HG02852 (cell line): ENCODE results near the gene ZBTB7C.

Source experiments
- ATAC-seq: cut with Tn5 transposase; IDR thresholded peaks from one replicate; pipeline ENCODE4 v1.9.1; 2021; ENCODE audit warnings: mild to moderate bottlenecking, moderate library complexity; ENCODE audit not compliant: unreplicated experiment

ZBTB7C gene

DNA sequence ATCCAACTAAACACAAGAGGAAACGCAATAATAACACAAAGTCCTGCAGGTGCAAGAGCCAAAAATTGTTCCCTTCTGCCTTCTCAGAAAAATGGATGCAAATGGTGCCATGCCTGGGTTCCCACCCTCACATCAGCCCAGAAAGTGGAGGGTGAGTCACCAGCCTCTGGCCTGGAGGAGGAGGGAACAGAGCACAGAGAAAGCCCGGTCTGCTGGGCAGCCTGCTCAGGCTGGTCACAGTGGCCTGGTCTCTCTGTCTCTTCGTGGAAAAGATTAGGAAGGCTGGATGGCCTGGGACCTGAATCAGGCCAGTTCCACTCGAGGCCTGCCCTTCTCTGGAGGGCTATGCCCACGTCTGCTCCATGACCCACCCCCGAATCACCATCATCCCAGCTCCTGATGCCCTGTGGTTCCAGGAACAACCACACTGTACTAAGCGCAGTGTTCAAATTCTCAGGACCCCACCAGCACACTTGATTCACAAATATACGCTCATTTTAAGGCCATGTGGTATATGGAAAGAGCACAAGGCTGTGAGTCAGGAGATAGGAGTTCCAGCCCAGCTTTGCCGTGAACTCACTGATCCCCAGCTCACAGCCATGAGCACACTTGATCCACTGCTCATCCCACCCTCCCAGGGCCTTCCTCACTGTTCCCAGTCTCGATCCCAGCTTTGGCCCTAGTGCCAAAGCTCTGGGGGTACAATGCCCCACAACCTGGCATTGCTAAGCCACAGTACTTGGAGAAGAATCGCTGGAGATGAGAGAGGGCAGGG, 82.1 kb downstream of the ZBTB7C start:
- no peak for ATAC-seq

- ATAC-seq: no peak
Observed at GRCh38 chr18:48325115-48325665, 84.0 kb downstream of the ZBTB7C start.

DNA sequence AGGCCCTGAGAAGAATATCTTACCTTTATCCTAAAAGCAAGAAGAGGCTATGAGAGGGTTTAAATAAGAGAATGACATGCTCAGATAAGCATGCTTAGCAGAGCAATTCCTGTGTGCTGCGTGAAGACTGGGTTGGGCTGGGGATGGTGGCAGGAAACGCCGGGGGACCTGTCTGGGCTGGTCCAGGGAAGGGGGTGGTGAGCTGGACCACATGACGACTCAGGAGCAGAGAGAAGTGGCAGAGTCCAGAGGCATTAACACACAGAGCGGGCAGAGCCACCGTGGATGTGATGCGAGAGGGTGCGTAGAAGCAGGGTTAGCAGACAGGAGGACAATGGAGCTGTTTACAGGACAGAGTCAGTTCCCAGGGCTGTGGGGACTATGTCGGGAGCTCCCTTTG, 84.5 kb downstream of the ZBTB7C start:
- no peak for ATAC-seq

DNA sequence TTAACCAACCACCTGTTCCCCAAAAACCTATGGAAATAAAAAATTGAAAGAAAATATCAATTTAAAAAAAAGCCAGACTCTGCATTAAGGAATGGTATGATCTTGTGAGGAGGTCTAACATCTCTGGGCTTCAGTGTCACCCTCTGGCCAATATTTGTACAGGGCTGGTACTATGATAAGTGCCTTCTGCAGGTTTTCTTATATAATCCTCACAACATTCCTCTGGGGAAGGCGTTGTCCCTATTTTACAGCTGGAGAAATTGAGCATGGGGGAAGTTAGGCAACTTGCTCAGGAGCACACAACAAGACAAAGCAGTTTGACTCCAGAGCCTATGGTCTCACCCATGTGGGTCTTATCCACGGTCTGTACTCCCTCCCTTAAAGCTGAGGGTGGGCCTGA, 86.0 kb downstream of the ZBTB7C start:
- ATAC-seq: no peak

GRCh38 chr18:48321536-48321935, 87.6 kb downstream of the ZBTB7C start:
- ATAC-seq: no peak

- no peak for ATAC-seq
Observed at GRCh38 chr18:48321121-48321520, 88.1 kb downstream of the ZBTB7C start.

- no peak for ATAC-seq
Observed at GRCh38 chr18:48320639-48320945, 88.6 kb downstream of the ZBTB7C start.

GRCh38 chr18:48319801-48320638, 89.2 kb downstream of the ZBTB7C start:
- ATAC-seq: no peak

DNA sequence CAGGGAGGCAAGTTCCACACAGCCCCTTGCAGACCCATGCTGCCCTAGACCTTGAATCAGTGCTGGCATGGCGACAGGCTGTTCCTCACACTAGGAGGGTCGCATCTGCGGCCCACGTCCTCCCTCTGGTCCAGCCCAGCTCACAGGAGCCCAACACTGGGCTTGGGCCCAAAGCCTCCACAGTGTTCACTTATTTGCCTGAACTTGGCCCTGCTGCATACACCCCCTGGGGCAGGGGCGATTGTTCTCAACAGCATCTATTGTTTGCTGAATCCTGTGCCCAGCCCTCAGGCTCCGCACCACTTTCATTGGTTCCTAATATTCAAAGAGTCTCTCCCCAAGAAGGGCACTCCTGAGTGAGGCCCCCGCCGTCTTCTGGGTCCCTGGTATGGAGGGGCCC, 90.7 kb downstream of the ZBTB7C start:
- no peak for ATAC-seq

GRCh38 chr18:48317781-48318381, 91.3 kb downstream of the ZBTB7C start:
- no peak for ATAC-seq

GRCh38 chr18:48316177-48316576, 93.0 kb downstream of the ZBTB7C start:
- ATAC-seq: no peak

- ATAC-seq: no peak
Observed at GRCh38 chr18:48314690-48315089, 94.5 kb downstream of the ZBTB7C start.

DNA sequence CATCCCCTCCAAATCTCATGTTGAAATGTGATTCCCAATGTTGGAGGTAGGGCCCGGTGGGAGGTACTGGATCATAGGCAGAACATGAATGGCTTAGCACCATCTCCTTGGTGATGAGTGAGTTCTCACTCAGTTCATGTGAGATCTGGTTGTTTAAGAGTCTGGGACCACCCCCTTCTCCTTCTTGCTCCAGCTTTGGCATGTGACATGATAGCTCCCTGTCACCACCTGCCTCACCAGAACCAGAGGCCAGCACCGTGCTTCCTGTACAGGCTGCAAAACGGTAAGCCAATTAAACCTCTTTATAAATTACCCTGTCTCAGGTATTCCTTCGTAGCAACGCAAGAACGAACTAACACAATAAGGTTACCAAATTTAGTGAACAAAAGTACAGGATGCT, 95.4 kb downstream of the ZBTB7C start:
- ATAC-seq: no peak

DNA sequence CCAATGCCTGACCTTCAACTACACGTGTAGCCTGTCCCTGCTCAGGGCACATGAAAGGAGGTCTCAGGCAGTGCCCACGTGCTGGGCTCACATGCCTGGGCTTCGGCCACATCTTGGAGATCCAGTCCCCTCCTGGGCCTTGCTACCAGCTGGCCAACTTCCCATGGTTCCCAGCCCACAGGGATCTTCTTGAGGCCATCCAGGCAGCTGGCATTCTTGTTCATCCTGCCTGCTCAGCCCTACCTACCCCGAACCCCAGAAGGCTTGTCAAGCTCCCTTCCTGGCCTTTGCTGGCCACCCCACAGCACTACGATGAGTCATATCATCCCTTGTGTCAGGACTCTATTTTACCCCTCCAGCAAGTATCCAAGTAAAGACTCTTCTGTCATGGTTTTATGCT, 97.1 kb downstream of the ZBTB7C start:
- ATAC-seq: no peak

DNA sequence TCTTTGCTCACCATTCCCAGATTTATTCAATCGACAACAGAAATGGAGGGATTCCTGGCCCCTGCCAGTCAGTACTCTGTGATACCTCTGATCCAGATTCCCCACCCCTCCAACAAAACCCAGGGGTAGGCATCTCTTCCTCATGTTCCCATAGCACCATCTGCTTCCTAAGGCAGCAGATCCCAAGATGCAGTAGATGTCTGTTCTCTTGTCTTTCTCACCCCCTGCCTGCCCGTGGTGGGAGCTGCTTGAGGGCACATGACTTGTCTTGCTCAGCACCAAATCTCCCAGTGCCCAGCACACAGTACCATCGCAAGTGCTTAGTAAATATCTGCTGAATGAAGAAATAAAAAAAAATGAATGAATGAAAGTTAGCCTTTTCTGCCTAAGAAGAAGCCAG, 98.2 kb downstream of the ZBTB7C start:
- ATAC-seq: no peak

- ATAC-seq: no peak
Observed at GRCh38 chr18:48310353-48310752, 98.8 kb downstream of the ZBTB7C start.

GRCh38 chr18:48308755-48309575, 100.2 kb downstream of the ZBTB7C start:
- ATAC-seq: no peak

DNA sequence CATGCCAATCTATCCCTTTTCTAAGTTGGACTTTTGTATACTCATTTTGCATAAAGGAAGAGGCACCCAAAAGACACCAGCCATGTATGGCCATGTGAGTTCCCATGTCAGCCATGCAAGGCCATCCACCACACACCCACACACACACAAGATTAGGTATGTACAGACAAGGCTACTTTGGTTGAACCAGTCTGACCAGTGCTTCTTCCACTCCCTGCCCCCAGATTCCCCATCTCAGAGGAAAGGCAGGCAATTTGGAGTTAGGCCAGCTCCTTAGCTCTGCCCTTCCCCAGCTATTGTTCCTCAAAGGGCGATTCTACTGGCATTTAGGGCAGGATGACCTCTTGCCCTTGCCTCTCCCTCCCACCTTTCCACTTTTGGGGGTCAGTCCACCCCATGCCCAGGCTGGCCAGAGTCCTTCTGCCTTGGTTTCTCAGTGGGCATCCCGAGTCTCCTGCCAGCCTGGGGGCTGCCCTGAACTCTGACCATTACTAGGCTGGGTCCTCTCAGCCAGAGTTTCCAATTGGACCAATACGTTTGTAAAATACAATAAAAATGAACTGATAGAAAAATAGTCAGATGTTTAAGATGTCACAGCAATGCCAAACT, 101.1 kb downstream of the ZBTB7C start:
- no peak for ATAC-seq

DNA sequence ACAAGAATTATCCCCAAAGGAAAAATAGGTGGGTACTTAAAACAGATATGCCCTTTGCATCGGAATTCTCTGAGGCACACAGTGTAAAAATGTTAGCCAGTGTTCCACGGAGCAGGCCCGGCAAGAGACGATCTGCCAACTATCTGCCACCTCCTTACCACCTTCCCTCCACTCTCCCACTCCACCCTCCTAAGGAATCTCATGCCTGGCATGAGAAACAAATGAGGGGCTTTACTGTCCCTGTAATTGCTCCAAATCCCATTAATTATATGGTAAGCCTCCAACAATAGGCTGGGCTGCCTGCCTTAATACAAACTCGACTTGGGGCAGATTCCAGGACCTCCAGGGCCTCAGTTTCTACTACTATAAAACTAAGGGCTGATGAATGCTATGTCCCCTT, 102.3 kb downstream of the ZBTB7C start:
- ATAC-seq: no peak

DNA sequence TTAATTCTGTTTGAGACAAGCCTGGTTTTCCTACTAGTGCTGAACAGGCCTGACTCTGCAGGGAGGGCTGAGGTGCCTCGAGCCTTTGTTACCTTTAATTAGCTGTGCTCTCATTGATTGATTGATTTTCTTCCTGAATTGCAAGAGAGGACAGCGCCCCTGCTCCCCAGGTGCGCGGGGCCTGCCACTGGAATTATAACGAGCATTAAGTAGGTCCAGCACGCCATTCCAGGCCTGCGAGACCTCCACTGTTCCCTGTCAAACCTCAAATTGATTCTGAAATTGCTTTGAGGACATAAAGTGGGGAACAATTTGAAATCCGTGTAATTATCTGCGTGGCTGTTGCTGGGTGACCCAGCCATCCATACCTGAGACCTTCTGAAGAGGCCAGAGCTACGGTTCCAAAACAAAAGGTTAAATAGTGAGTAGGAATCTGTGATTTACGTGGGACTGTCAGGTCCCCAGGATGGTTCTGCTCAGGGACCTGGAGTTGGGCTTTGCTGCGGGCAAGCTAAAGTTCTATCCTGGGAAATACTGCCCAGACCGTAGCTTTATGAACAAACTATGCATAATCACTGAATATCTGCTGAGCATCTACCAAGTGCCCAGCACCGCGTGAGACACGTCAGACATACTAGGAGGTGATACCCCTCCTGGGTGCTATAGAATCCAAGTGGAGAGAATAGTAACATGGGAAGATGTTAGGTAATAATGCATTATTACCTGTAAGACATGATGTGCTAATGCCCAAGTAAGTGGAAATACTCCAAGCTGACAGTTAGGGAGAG, 104.1 kb downstream of the ZBTB7C start:
- no peak for ATAC-seq
